Retina (tissue), 1 donor: ENCODE results near the gene SLC47A2.

Experiments
- DNase-seq: peaks from one replicate; pipeline ENCODE4 v3.0.0-alpha.2; 2016

The SLC47A2 gene

GRCh38 chr17:19726631-19727376 lies 10.4 kb upstream of the SLC47A2 start:
- no peak for DNase-seq

DNA sequence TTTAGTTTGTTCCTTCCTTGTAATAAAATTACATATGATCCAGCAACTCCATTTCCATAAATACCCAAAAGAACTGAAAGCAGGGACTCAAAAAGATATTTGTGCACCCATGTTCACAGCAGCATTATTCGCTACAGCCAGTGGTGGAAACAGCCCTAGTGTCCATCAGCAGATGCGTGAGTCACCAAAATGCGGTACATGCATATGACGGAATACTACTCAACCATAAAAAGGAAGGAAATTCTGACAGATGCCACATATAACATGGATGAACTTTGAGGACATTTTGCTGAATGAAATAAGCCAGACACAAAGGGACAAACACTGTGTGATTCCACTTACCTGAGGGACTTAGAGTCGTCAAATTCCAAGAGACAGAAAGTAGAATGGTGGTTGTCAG lies 9.1 kb upstream of the SLC47A2 start:
- no peak for DNase-seq

DNA sequence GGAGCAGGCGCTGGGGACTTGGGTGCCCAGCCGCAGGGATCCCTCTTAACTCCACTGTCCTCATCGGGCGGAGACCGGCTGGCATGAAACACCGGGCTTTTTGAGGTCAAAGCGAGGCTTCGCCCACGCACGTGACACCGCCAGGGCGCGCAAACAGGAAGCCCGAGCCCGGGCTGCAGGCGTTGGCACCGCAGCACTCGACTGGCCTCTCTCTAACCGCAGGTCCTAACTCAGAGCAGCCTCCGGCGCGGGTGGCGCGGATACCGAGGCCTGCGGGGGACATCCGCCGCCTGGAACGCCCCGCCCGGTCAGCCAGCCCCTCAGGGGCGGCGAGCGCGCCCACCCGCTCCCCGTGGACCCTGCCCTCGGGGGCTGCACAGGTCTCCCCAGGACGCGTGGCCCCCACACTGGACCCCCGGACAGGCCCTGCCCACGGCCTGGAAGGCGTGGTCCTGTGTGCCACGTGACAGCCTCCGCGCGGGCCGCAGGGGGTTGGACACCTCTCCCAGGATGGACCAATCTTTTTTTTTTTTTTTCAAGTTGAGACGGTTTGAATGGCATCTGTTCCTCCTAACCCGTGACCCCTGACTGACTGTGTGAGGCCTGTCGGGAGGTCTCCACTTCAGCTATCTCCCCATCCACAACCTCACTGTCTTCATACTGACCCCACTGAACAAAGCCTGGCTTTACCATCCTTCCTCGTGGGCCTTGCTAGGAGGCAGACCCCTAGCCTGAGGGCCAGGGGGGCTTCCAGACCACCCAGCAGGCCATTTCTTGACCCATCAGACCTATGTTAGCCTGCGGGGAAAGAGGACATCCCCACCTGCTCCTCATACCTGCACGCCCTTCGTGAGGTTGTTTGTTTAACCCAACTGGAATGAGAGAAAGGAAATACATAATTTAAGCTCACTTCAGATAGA lies 8.4 kb upstream of the SLC47A2 start:
- DNase-seq: peak; percentile 56

DNA sequence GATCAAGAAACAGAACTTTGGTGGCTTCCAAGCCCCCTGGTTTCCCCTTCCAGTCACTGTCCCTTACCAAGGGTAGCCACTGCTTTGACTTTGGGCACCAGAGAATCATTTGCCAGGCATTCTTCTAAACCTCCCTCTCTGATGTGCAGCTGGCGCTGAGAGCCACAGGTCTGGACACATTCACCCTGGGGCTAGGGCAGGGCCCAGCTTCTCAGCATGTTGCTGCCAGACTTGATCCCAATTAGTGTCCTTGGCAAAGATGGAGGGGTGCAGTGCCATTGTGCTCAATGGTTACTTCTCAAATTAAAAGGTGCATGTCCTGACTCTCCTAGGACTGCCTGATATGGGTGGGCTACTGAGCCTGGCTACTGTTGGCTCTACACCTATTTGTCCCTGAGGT lies 7.6 kb upstream of the SLC47A2 start:
- no peak for DNase-seq

DNA sequence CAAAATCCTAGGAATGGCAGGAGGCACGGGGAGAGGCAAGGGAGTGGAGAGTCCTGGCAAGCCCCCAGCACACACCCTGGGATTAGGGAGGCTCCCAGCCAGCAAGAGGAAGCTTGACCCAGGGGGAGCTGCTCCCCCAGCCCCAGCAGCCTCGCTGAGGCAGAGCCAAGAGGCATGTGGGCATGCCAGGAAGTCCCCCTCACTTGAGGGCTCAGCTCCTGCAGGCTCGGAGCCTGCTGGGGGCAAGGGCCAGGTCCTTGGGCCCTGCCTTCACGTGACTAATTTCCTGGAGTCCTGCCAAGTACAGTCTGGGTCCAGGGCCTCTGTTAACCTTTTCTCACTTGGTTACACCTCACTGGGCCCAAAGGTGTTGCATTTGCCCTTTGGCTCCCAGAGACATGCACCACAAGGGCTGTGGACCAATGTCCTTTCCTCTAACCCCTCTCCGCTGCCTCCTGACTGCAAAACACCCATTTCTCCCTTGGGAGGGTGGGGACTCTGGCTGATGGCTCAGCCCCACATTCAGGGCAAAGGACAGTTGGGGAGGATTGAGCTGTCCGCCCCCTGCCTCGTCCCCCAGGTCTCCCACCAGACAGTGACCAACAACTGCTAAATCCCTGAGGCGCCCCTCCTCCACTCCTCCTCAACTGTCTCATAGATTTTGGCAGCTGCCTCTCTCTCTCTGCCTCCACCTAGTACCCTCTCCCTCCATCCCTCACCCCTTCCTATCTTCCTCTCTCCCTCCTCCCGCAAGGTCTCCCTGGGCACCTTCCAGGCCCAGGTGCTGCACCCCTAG lies 4.4 kb upstream of the SLC47A2 start:
- DNase-seq: no peak

DNA sequence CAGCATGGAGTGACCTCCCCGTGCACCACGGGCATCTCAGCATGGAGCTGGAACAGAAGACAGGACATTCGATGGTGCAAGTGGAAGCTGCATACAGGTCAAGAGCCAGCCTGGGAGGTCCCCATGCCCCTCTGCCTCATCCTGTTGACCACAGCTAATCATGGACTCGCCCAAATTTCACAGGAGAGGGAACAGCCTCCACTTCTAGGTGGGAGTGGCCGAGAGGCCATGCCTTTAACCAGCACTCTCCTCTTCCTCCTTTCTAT lies 3.8 kb upstream of the SLC47A2 start:
- no peak for DNase-seq

DNA sequence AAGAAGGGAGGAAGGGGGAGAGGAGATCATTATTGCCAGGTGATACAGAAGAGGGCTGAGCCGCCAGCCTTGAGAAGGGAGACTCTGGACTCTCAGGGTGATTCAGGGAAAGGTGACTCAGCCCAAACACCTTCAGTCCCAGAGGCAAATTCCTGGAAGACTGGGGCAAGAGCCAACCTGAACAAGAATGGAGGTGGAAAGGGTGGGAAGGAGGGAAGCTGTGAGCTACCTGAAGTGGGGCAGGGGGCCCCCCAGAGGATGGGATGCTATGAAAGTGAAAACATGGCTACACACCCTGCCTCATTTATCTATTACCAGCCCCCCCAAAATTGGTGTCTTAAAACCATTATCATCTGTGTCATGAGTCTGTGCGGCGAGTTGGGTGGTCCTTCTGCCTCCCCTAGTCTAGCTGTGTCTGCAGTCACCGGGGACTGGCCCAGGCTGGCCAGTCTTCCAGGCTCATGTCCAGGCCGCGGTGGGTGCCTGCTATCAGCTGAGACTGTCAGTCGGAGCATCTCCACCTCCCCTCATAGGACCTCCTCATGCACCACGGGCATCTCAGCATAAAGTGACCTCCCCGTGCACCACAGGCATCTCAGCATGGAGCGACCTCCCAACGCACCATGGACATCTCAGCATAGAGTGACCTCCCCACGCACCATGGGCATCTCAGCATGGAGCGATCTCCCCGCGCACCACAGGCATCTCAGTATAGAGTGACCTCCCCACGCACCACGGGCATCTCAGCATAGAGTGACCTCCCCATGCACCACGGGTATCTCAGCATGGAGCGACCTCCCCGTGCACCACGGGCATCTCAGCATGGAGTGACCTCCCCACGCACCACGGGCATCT lies 3.2 kb upstream of the SLC47A2 start:
- DNase-seq: no peak

- DNase-seq: no peak
Observed at GRCh38 chr17:19718613-19719354, 2.4 kb upstream of the SLC47A2 start.

- no peak for DNase-seq
Observed at GRCh38 chr17:19718041-19718612, 1.7 kb upstream of the SLC47A2 start.

DNA sequence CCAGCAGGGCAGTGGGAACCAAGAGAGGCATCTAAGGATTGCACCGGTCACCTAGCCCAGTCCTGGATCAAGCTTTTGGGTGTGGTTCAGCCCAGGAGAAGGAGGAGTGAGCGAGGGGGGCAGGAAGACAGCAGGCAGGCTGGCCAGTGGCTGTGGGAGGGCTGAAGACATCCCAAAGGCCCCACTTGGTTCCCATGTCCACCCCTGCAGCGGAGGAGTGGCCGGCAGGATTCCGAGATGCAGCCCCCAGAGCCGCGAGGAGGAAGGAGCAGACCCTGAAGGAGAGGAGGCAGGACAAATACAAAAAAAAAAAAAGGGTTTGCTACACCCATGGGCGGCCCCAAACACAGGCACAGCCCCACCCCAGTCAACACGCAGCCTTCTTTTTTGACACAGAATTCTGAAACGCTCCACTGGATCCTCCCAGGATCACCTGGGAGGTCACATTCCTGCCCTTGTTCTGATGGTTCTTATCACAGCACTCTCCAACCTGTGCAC lies 1.1 kb upstream of the SLC47A2 start:
- DNase-seq: no peak

- DNase-seq: no peak
Observed at GRCh38 chr17:19717031-19717360, 612 bp upstream of the SLC47A2 start.

GRCh38 chr17:19714542-19715411 lies 1.6 kb downstream of the SLC47A2 start:
- no peak for DNase-seq

DNA sequence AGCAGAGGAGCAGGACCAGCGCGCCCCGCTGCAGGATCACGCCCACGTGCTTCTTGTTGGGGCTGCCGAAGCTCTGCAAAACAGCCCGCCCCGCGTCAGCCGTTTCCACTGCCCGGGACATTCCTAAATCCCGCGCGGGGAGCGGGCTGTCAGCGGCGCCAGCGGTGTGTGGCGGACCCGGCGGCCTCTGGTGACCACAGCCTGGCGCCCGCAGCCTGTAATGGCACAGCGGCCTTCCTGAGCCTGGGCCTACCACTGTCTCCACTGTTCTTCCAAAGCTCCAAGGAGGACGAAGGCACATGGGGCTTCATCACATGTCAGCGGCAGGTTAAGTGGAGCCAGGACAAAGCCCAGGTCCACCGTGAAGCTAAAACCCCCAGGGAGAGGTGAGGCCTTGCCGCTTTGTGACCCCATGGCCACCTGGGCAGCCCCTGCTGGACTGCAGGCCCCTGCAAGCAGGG lies 2.5 kb downstream of the SLC47A2 start:
- DNase-seq: no peak

- no peak for DNase-seq
Observed at GRCh38 chr17:19713462-19713861, 2.9 kb downstream of the SLC47A2 start.

- no peak for DNase-seq
Observed at GRCh38 chr17:19712436-19713004, 3.9 kb downstream of the SLC47A2 start.

- DNase-seq: no peak
Observed at GRCh38 chr17:19709841-19710240, 6.5 kb downstream of the SLC47A2 start.

DNA sequence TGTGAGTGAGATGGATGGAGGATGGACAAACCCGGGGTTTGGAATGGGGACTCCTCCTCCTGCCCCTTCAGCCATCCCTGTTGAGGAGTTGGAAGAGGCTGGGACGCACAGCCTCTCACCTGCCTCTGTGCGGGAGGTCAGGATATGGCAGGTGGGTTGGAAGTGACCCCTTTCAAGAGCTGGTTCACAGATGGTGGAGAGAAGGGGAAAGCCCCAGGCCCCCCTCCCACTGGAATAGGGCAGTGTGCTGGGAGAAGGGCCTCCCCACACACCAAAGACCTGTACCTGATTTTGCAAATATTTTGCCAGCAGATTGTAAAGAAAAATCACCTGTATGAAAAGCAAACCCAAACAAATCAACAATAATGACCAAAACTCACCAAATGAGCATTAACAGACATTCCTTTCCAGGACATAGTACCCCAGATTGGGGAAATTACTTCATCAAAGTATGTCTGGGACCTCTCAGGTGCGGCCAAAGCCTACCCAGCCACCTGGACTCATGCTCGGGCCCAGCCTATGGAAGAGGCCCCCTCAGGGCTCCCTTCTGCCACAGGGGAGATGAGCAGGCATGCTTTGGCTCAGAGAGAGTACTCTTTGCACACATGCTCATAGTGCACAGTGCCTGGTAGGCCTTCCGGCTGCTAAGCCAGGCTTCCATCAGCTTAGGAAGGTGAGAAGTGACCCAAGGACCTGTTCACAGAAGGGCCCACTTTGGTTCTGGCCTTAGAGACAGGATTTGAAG lies 7.8 kb downstream of the SLC47A2 start:
- DNase-seq: no peak

GRCh38 chr17:19707728-19708221 lies 8.6 kb downstream of the SLC47A2 start:
- DNase-seq: no peak
